SK-N-SH treated with all-trans-retinoic acid at 6 μM for 48 hours (cell line): ENCODE data around the gene PCDH9.

Experiments
- ARNTL ChIP-seq: fragments of 450-650 bp; formaldehyde crosslinking; IDR thresholded peaks from 2 replicates; pipeline ENCODE4 v1.5.0; 2020; ENCODE audit warnings: low read depth, mild to moderate bottlenecking, moderate library complexity, borderline replicate concordance
- CSDC2 ChIP-seq: fragments of 250-450 bp; sonication (Bioruptor Pico); IDR thresholded peaks from 2 replicates; pipeline ENCODE4 v1.5.0; 2020; ENCODE audit warnings: mild to moderate bottlenecking, moderate library complexity
- ESRRG ChIP-seq: fragments of 250-450 bp; sonication (Bioruptor Pico); IDR thresholded peaks from 2 replicates; pipeline ENCODE4 v1.6.1; 2021; ENCODE audit warnings: mild to moderate bottlenecking
- PPARA ChIP-seq: fragments of 250-450 bp; sonication (Bioruptor Pico); IDR thresholded peaks from 2 replicates; pipeline ENCODE4 v1.5.0; 2020; ENCODE audit warnings: mild to moderate bottlenecking, borderline replicate concordance
- RARB ChIP-seq: fragments of 250-450 bp; sonication (Bioruptor Pico); IDR thresholded peaks from 2 replicates; pipeline ENCODE4 v1.8.0; 2021; ENCODE audit warnings: mild to moderate bottlenecking, moderate library complexity
- SNAI2 ChIP-seq: fragments of 250-450 bp; sonication (Bioruptor Pico); IDR thresholded peaks from 2 replicates; pipeline ENCODE4 v1.5.0; 2020; ENCODE audit warnings: mild to moderate bottlenecking, moderate library complexity
- TOX ChIP-seq: fragments of 250-450 bp; sonication (Bioruptor Pico); IDR thresholded peaks from 2 replicates; pipeline ENCODE4 v1.8.0; 2021; ENCODE audit warnings: mild to moderate bottlenecking, moderate library complexity, borderline replicate concordance
- ZNF565 ChIP-seq: fragments of 450-650 bp; formaldehyde crosslinking; conservative IDR thresholded peaks from 2 replicates; pipeline ENCODE4 v1.5.0; 2020; ENCODE audit warnings: low read depth, mild to moderate bottlenecking, moderate library complexity
- TF ChIP-seq, protein P1 (sequence below): fragments of 250-450 bp; sonication (Bioruptor Pico); IDR thresholded peaks from 2 replicates; pipeline ENCODE4 v1.8.0; 2020; ENCODE audit warnings: mild to moderate bottlenecking, moderate library complexity, borderline replicate concordance
- TF ChIP-seq, protein P2 (sequence below): fragments of 250-450 bp; sonication (Bioruptor Pico); IDR thresholded peaks from 2 replicates; pipeline ENCODE4 v1.5.1; 2020; ENCODE audit warnings: low read depth, mild to moderate bottlenecking, moderate library complexity
- TF ChIP-seq, protein P3 (sequence below): fragments of 250-450 bp; sonication (Bioruptor Pico); IDR thresholded peaks from 2 replicates; pipeline ENCODE4 v1.8.0; 2021; ENCODE audit warnings: low read depth, mild to moderate bottlenecking, moderate library complexity, borderline replicate concordance

DNA sequence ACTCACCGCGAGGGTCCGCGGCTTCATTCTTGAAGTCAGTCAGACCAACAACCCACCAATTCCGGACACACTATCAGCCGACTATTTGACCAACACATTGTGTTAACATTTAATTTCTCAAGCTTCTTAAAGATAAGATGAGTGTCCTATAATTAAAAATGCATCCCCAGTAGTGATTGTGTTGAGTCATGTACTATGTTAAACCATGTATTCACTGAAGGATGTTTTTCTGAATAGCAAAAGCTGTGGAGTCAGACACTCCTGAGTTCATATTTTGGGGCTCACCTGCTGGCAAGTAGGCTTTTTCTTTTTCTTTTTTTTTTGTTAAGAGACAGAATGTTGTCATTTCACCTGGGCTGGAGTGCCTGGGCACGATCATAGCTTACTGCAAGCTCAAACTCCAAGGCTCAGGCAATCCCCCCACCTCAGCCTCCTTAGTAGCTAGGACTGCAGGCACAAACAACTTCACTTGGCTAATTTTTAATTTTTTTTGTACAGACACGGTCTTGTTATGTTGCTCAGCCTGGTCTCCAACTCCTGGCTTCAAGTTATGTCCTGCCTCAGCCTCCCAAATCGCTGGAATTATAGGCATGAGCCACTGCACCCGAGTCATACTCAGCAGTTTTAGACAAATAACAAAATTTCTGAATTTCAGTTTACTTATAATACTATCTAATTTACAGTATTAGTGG, 606.9 kb downstream of the PCDH9 start:
- TF ChIP-seq, protein P1, sequence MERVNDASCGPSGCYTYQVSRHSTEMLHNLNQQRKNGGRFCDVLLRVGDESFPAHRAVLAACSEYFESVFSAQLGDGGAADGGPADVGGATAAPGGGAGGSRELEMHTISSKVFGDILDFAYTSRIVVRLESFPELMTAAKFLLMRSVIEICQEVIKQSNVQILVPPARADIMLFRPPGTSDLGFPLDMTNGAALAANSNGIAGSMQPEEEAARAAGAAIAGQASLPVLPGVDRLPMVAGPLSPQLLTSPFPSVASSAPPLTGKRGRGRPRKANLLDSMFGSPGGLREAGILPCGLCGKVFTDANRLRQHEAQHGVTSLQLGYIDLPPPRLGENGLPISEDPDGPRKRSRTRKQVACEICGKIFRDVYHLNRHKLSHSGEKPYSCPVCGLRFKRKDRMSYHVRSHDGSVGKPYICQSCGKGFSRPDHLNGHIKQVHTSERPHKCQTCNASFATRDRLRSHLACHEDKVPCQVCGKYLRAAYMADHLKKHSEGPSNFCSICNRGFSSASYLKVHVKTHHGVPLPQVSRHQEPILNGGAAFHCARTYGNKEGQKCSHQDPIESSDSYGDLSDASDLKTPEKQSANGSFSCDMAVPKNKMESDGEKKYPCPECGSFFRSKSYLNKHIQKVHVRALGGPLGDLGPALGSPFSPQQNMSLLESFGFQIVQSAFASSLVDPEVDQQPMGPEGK (CRISPR knock-in tag) = no peak
- TF ChIP-seq ESRRG (CRISPR knock-in tag) (no peak), CSDC2 (no peak), RARB (CRISPR knock-in tag) (no peak), ARNTL (CRISPR knock-in tag) (no peak), TOX (CRISPR knock-in tag) (no peak), ZNF565 (CRISPR knock-in tag) (no peak), PPARA (CRISPR knock-in tag) (no peak), SNAI2 (CRISPR knock-in tag) (no peak)
- TF ChIP-seq, protein P2, sequence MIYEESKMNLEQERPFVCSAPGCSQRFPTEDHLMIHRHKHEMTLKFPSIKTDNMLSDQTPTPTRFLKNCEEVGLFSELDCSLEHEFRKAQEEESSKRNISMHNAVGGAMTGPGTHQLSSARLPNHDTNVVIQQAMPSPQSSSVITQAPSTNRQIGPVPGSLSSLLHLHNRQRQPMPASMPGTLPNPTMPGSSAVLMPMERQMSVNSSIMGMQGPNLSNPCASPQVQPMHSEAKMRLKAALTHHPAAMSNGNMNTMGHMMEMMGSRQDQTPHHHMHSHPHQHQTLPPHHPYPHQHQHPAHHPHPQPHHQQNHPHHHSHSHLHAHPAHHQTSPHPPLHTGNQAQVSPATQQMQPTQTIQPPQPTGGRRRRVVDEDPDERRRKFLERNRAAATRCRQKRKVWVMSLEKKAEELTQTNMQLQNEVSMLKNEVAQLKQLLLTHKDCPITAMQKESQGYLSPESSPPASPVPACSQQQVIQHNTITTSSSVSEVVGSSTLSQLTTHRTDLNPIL (CRISPR knock-in tag) = no peak
- TF ChIP-seq, protein P3, sequence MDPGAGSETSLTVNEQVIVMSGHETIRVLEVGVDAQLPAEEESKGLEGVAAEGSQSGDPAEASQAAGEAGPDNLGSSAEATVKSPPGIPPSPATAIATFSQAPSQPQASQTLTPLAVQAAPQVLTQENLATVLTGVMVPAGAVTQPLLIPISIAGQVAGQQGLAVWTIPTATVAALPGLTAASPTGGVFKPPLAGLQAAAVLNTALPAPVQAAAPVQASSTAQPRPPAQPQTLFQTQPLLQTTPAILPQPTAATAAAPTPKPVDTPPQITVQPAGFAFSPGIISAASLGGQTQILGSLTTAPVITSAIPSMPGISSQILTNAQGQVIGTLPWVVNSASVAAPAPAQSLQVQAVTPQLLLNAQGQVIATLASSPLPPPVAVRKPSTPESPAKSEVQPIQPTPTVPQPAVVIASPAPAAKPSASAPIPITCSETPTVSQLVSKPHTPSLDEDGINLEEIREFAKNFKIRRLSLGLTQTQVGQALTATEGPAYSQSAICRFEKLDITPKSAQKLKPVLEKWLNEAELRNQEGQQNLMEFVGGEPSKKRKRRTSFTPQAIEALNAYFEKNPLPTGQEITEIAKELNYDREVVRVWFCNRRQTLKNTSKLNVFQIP (CRISPR knock-in tag) = no peak
